Activated CD8-positive, alpha-beta T cell treated with anti-CD3 and anti-CD28 coated beads for 36 hours (primary cell): Measurements from ENCODE around the gene HBA2. TPM values are rescaled to one million over a fixed set of nuclear protein-coding genes. Genes with fewer than 3 reads are reported as not detected.
"Not testable (repeated sequence)": the region's sequence is repeated elsewhere in the genome, so short reads cannot be mapped to it uniquely, and the experiment has no call there.

Source experiments
- ATAC-seq: fragments of 200-7000 bp; cut with Tn5 transposase; one replicate; pipeline ENCODE4 v1.10.0; 2021; ENCODE audit warnings: mild to moderate bottlenecking, moderate library complexity
- CTCF ChIA-PET: fragments of 350-600 bp; sonication (Branson Sonifier 250); formaldehyde crosslinking; loops from one replicate; lab custom pipeline; 2021; ENCODE audit warnings: antibody characterized with exemption; lab: Charles Lee
- POLR2A ChIA-PET: fragments of 350-600 bp; sonication (Branson Sonifier 250); formaldehyde crosslinking; loops from one replicate; lab custom pipeline; 2021; ENCODE audit warnings: antibody characterized with exemption; lab: Charles Lee
- DNase-seq: peaks from one replicate; pipeline ENCODE4 v3.0.0-alpha.2; 2020
- H3K27ac Mint-ChIP-seq: one replicate; pipeline ENCODE4 v1.8.0; 2021; ENCODE audit warnings: mild to moderate bottlenecking, mixed read lengths
- H3K27me3 Mint-ChIP-seq: one replicate; pipeline ENCODE4 v1.8.0; 2021; ENCODE audit warnings: mixed read lengths
- H3K36me3 Mint-ChIP-seq: one replicate; pipeline ENCODE4 v1.8.0; 2021; ENCODE audit warnings: low read depth, mixed read lengths
- H3K4me1 Mint-ChIP-seq: one replicate; pipeline ENCODE4 v1.8.0; 2021; ENCODE audit warnings: low read depth, mixed read lengths
- H3K4me3 Mint-ChIP-seq: one replicate; pipeline ENCODE4 v1.8.0; 2021; ENCODE audit warnings: mild to moderate bottlenecking, moderate library complexity, mixed read lengths
- H3K9me3 Mint-ChIP-seq: one replicate; pipeline ENCODE4 v1.8.0; 2021; ENCODE audit warnings: mixed read lengths
- CTCF ChIP-seq: fragments of 200-600 bp; IDR thresholded peaks from one replicate; pipeline ENCODE4 v1.8.0; 2022; ENCODE audit warnings: antibody characterized with exemption, mild to moderate bottlenecking
- intact Hi-C: fragments of 100-400 bp; cut with micrococcal nuclease; formaldehyde crosslinking; loops from one replicate; pipeline ENCODE4 v1.10.0; 2022
- total RNA-seq, 2 experiments: library from RNA; stranded (reverse); gene quantifications; one replicate each; pipeline ENCODE4 v1.2.3, GENCODE V29; 2021

The HBA2 gene
- total RNA-seq: not detected

DNA sequence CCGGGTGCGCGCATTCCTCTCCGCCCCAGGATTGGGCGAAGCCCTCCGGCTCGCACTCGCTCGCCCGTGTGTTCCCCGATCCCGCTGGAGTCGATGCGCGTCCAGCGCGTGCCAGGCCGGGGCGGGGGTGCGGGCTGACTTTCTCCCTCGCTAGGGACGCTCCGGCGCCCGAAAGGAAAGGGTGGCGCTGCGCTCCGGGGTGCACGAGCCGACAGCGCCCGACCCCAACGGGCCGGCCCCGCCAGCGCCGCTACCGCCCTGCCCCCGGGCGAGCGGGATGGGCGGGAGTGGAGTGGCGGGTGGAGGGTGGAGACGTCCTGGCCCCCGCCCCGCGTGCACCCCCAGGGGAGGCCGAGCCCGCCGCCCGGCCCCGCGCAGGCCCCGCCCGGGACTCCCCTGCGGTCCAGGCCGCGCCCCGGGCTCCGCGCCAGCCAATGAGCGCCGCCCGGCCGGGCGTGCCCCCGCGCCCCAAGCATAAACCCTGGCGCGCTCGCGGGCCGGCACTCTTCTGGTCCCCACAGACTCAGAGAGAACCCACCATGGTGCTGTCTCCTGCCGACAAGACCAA is at the start of gene HBA2:
HBA2 (plus strand) TSS at position 503 of the 568 bp plus-strand sequence; CDS start at position 540, 37 bp downstream.
- intact Hi-C loops, H3K36me3 Mint-ChIP-seq, DNase-seq, H3K9me3 Mint-ChIP-seq, H3K4me3 Mint-ChIP-seq, H3K27ac Mint-ChIP-seq, POLR2A ChIA-PET: not testable (repeated sequence)
- Mint-ChIP-seq H3K27me3 (peaks cover 56% of the 10 kb centered on the region), H3K4me1 (peaks cover 20% of the 10 kb centered on the region)
- CTCF ChIA-PET: interaction anchor here (1.9 kb wide), 1 partner anchor 9 kb away, joined by 4 read pairs; no protein-coding TSS in a partner anchor
- ATAC-seq: peak; percentile 48

- H3K27me3 Mint-ChIP-seq, H3K4me1 Mint-ChIP-seq, H3K27ac Mint-ChIP-seq, intact Hi-C loops, DNase-seq, POLR2A ChIA-PET, H3K9me3 Mint-ChIP-seq, H3K36me3 Mint-ChIP-seq, ATAC-seq, H3K4me3 Mint-ChIP-seq: not testable (repeated sequence)
- CTCF ChIA-PET: interaction anchor here (1.2 to 3.4 kb wide), 4 partner anchors 16 to 58 kb away, joined by 3 to 16 read pairs (median 10); no protein-coding TSS in a partner anchor
Observed at GRCh38 chr16:123558-124350, 48.9 kb upstream of the HBA2 start.

GRCh38 chr16:125011-125410 is 47.7 kb upstream of the HBA2 start:
- POLR2A ChIA-PET: interaction anchor here (0.8 kb wide), 1 partner anchor 13 kb away, joined by 3 read pairs; no protein-coding TSS in a partner anchor
- peaks cover 3% of the 10 kb centered on the region for H3K36me3 Mint-ChIP-seq
- H3K9me3 Mint-ChIP-seq: no peaks in the 10 kb centered on the region
- ATAC-seq (no peak), DNase-seq (no peak)
- peaks cover 11% of the 10 kb centered on the region for H3K4me1 Mint-ChIP-seq
- no peak for TF ChIP-seq CTCF
- no peaks in the 10 kb centered on the region for H3K27me3 Mint-ChIP-seq
- no peak overlapping the region for H3K27ac Mint-ChIP-seq
- intact Hi-C loops: no loop called here
- CTCF ChIA-PET: interaction anchor here (1.2 to 3.4 kb wide), 3 partner anchors 17 to 57 kb away, joined by 3 to 16 read pairs (median 10); no protein-coding TSS in a partner anchor
- no peak overlapping the region for H3K4me3 Mint-ChIP-seq

DNA sequence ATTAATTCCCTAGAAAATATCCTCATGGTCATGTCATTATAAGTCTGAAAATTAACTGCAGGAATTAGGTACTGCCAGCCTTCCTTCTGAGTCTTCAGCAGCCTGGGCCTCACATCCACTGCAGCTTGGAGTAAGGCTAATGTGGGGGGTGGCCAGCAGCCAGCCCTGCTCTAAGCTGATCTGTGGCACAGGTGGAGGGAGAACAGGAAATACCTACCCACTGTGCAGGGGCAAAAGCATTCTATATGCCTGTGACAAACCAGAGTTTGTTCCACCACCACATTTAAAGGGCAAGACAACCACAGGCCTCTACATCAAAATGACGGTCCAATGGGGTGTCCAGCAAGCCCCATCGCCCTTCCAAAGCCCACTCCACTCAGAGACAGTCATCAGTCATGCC is 43.6 kb upstream of the HBA2 start:
- ChIA-PET CTCF (interaction anchor here (0.6 to 5.9 kb wide), 3 partner anchors 11 to 28 kb away, joined by 3 to 27 read pairs (median 3); no protein-coding TSS in a partner anchor), POLR2A (interaction anchor here (1.5 kb wide), 1 partner anchor 90 kb away, joined by 4 read pairs; no protein-coding TSS in a partner anchor)
- DNase-seq (peak; percentile 26), ATAC-seq (peak; percentile 74)
- H3K9me3 Mint-ChIP-seq: no peaks in the 10 kb centered on the region
- no peaks in the 10 kb centered on the region for H3K27me3 Mint-ChIP-seq
- peaks cover 31% of the 10 kb centered on the region for H3K4me1 Mint-ChIP-seq
- no peak for TF ChIP-seq CTCF
- H3K27ac Mint-ChIP-seq: peak overlapping the region; percentile 3
- peaks cover 4% of the 10 kb centered on the region for H3K36me3 Mint-ChIP-seq
- no peak overlapping the region for H3K4me3 Mint-ChIP-seq
- intact Hi-C loops: no loop called here

- ChIA-PET CTCF (interaction anchor here (5.9 kb wide), 1 partner anchor 23 kb away, joined by 27 read pairs; no protein-coding TSS in a partner anchor), POLR2A (no interaction called here)
- Mint-ChIP-seq H3K9me3 (no peaks in the 10 kb centered on the region), H3K27me3 (no peaks in the 10 kb centered on the region), H3K4me1 (peaks cover 42% of the 10 kb centered on the region), H3K4me3 (no peak overlapping the region), H3K27ac (no peak overlapping the region), H3K36me3 (peaks cover 5% of the 10 kb centered on the region)
- intact Hi-C loops: no loop called here
- DNase-seq: no peak
- TF ChIP-seq CTCF: no peak
- no peak for ATAC-seq
Observed at GRCh38 chr16:130533-131173, 42.0 kb upstream of the HBA2 start.
